RWPE2 (cell line): Measurements from ENCODE around the gene TCF12.
"Not testable (repeated sequence)": the region's sequence is repeated elsewhere in the genome, so short reads cannot be mapped to it uniquely, and the experiment has no call there.

Experiments used
- ATAC-seq: fragments of 200-7000 bp; cut with Tn5 transposase; 3 replicates; pipeline ENCODE4 v1.9.1; 2021; ENCODE audit warnings: low read depth
- DNase-seq: peaks from one replicate; pipeline ENCODE4 v3.0.0-alpha.2; 2020; ENCODE audit warnings: low spot score
- H3K27ac ChIP-seq: fragments of 450-650 bp; 2 replicates; pipeline ENCODE4 v1.5.1; 2017; ENCODE audit warnings: mild to moderate bottlenecking; ENCODE audit not compliant: poor library complexity, severe bottlenecking
- H3K27me3 ChIP-seq: fragments of 250-450 bp; sonication (Bioruptor Pico); 2 replicates; pipeline ENCODE4 v1.5.1; 2021; ENCODE audit warnings: mild to moderate bottlenecking, moderate library complexity; ENCODE audit not compliant: insufficient read depth, poor library complexity, severe bottlenecking
- H3K36me3 ChIP-seq: fragments of 250-450 bp; sonication (Bioruptor Pico); 2 replicates; pipeline ENCODE4 v1.5.1; 2020; ENCODE audit warnings: low read depth, mild to moderate bottlenecking, moderate library complexity
- H3K4me1 ChIP-seq: fragments of 250-450 bp; sonication (Bioruptor Pico); 2 replicates; pipeline ENCODE4 v1.5.1; 2021; ENCODE audit warnings: mild to moderate bottlenecking, moderate library complexity; ENCODE audit not compliant: insufficient read depth, poor library complexity, severe bottlenecking
- H3K4me3 ChIP-seq: fragments of 250-450 bp; sonication (Bioruptor Pico); 2 replicates; pipeline ENCODE4 v1.5.1; 2021; ENCODE audit warnings: mild to moderate bottlenecking, moderate library complexity; ENCODE audit not compliant: severe bottlenecking
- H3K9me3 ChIP-seq: fragments of 250-450 bp; sonication (Bioruptor Pico); 2 replicates; pipeline ENCODE4 v1.5.1; 2021; ENCODE audit warnings: mild to moderate bottlenecking, moderate library complexity; ENCODE audit not compliant: severe bottlenecking
- TF ChIP-seq, protein P1 (sequence below): fragments of 450-650 bp; IDR thresholded peaks from one replicate; pipeline ENCODE4 v1.5.1; 2017; ENCODE audit warnings: mild to moderate bottlenecking, moderate library complexity; ENCODE audit not compliant: poor library complexity, severe bottlenecking

TCF12 gene

DNA sequence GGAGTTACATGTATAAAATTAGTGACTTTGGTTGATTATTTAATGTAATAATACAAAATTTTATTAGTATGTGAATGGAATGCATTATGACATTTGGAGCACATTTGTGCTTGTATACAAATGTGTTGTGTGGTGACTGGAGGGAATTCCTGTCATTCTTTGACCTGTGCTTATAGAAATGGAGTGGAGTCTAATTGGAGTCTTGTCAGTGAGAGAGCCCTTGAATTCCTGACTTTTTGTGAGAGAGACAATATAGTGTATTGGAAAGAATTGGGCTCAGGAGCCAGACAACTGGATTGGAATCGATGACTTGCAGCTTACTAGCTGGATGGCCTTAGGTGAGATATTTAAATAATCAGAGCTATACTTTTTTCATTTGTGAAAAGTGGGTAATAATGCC, 9.4 kb downstream of the TCF12 start:
- Histone ChIP-seq H3K9me3 (no peaks in the 10 kb centered on the region), H3K4me1 (peaks cover 50% of the 10 kb centered on the region), H3K27me3 (no peaks in the 10 kb centered on the region), H3K4me3 (no peak overlapping the region), H3K36me3 (peaks cover 44% of the 10 kb centered on the region), H3K27ac (no peak overlapping the region)
- TF ChIP-seq, protein P1, sequence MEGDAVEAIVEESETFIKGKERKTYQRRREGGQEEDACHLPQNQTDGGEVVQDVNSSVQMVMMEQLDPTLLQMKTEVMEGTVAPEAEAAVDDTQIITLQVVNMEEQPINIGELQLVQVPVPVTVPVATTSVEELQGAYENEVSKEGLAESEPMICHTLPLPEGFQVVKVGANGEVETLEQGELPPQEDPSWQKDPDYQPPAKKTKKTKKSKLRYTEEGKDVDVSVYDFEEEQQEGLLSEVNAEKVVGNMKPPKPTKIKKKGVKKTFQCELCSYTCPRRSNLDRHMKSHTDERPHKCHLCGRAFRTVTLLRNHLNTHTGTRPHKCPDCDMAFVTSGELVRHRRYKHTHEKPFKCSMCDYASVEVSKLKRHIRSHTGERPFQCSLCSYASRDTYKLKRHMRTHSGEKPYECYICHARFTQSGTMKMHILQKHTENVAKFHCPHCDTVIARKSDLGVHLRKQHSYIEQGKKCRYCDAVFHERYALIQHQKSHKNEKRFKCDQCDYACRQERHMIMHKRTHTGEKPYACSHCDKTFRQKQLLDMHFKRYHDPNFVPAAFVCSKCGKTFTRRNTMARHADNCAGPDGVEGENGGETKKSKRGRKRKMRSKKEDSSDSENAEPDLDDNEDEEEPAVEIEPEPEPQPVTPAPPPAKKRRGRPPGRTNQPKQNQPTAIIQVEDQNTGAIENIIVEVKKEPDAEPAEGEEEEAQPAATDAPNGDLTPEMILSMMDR, result no peak
- DNase-seq (no peak), ATAC-seq (no peak)

DNA sequence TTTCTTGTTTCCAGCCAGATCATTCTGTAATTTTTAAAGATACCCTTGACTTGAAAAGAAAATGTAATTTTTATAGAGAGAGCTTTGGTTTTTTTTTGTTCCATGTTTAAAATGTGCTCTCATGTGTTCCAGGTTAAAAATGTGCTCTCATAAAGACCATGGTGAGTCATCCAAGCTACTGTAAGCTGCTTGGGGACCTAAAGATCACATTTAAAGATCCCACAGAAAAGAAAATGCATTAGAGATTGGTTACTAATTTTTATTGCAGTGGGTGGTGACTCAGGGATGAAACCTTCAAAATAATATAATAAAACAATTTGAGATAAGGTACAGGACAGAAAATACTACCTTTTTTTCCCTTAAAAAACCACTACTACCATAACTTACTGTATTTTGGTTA, 11.0 kb downstream of the TCF12 start:
- peak overlapping the region; percentile 30 for H3K27ac ChIP-seq
- H3K4me3 ChIP-seq, result no peak overlapping the region
- no peaks in the 10 kb centered on the region for H3K9me3 ChIP-seq
- H3K36me3 ChIP-seq, result peaks cover 29% of the 10 kb centered on the region
- TF ChIP-seq, protein P1, result no peak
- no peaks in the 10 kb centered on the region for H3K27me3 ChIP-seq
- ATAC-seq (peak; percentile 44; the same call in 1 of the 3 replicates), DNase-seq (no peak)
- peaks cover 47% of the 10 kb centered on the region for H3K4me1 ChIP-seq

DNA sequence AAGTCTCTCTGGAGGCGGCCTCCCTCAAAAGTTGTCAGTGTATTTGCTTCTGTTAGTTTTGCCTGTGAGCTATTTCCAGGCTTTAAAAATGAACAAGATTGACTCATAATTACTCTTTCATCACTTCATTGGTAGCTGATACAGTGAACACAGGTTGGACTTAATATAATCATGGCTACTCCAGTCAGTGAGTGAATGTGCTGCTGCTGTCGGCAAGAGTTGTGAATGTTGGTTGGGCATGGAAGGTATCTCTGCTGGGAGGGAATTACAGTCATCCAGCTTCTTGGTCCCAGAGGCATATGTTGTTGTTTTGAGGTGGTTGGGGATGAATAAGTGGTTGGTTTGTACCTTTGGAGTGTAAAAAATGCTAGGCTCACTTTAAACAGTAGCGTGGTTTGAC, 11.5 kb downstream of the TCF12 start:
- H3K4me1 ChIP-seq, result peaks cover 47% of the 10 kb centered on the region

GRCh38 chr15:56930669-56931313, 12.3 kb downstream of the TCF12 start:
- H3K27me3 ChIP-seq, result no peaks in the 10 kb centered on the region
- H3K9me3 ChIP-seq, result no peaks in the 10 kb centered on the region
- H3K27ac ChIP-seq, result no peak overlapping the region
- TF ChIP-seq, protein P1, result no peak
- no peak for ATAC-seq
- peaks cover 27% of the 10 kb centered on the region for H3K36me3 ChIP-seq
- no peak overlapping the region for H3K4me3 ChIP-seq
- H3K4me1 ChIP-seq, result peaks cover 42% of the 10 kb centered on the region
- DNase-seq, result no peak

More for the DNA sequence above, 11.5 kb downstream of the TCF12 start:
- Histone ChIP-seq H3K36me3 (peaks cover 28% of the 10 kb centered on the region), H3K4me3 (no peak overlapping the region), H3K27me3 (no peaks in the 10 kb centered on the region), H3K27ac (peak overlapping the region; percentile 30), H3K9me3 (no peaks in the 10 kb centered on the region)
- ATAC-seq (peak; percentile 42; the same call in 2 of the 3 replicates), DNase-seq (no peak)
- TF ChIP-seq, protein P1, result no peak

GRCh38 chr15:56931639-56932508, 13.4 kb downstream of the TCF12 start:
- Histone ChIP-seq H3K9me3 (no peaks in the 10 kb centered on the region), H3K27ac (no peak overlapping the region), H3K36me3 (peaks cover 28% of the 10 kb centered on the region), H3K4me3 (no peak overlapping the region), H3K4me1 (peaks cover 39% of the 10 kb centered on the region), H3K27me3 (no peaks in the 10 kb centered on the region)
- TF ChIP-seq, protein P1, result no peak
- ATAC-seq (no peak), DNase-seq (no peak)

- not testable (repeated sequence) for DNase-seq, H3K27me3 ChIP-seq, H3K27ac ChIP-seq, H3K9me3 ChIP-seq, H3K4me3 ChIP-seq, ATAC-seq
- peaks cover 33% of the 10 kb centered on the region for H3K4me1 ChIP-seq
- peaks cover 26% of the 10 kb centered on the region for H3K36me3 ChIP-seq
These were observed 14.0 kb downstream of the TCF12 start for GRCh38 chr15:56932509-56932868.
